GM19468 (cell line): ENCODE data around the gene ITGAE.
"Not testable (repeated sequence)": the region's sequence is repeated elsewhere in the genome, so short reads cannot be mapped to it uniquely, and the experiment has no call there.

Source experiments
- ATAC-seq: cut with Tn5 transposase; IDR thresholded peaks from one replicate; pipeline ENCODE4 v1.9.1; 2021; ENCODE audit warnings: mild to moderate bottlenecking, moderate library complexity, moderate number of reproducible peaks; ENCODE audit not compliant: unreplicated experiment; ENCODE audit errors: extremely low read depth

ITGAE gene

GRCh38 chr17:3708366-3708765 lies 92.6 kb downstream of the ITGAE start:
- ATAC-seq: no peak

- not testable (repeated sequence) for ATAC-seq
Observed at GRCh38 chr17:3705718-3705984, 95.3 kb downstream of the ITGAE start.

GRCh38 chr17:3704931-3705717 lies 95.9 kb downstream of the ITGAE start:
- ATAC-seq: no peak

GRCh38 chr17:3702041-3702539 lies 98.9 kb downstream of the ITGAE start:
- ATAC-seq: not testable (repeated sequence)

- no peak for ATAC-seq
Observed at GRCh38 chr17:3699951-3700350, 101.0 kb downstream of the ITGAE start.

GRCh38 chr17:3698139-3698538 lies 102.8 kb downstream of the ITGAE start:
- no peak for ATAC-seq

- no peak for ATAC-seq
Observed at GRCh38 chr17:3697103-3697476, 103.9 kb downstream of the ITGAE start.

GRCh38 chr17:3695723-3696411 lies 105.1 kb downstream of the ITGAE start, which contains the start of gene P2RX5:
Gene P2RX5, minus strand, starts transcription at chr17:3696155. Its CDS starts 150 bp downstream, at chr17:3696005.
- no peak for ATAC-seq

- no peak for ATAC-seq
Observed at GRCh38 chr17:3695129-3695722, 105.8 kb downstream of the ITGAE start.

- no peak for ATAC-seq
Observed at GRCh38 chr17:3693829-3694231, 107.2 kb downstream of the ITGAE start.

- no peak for ATAC-seq
Observed at GRCh38 chr17:3693141-3693540, 107.8 kb downstream of the ITGAE start.

- no peak for ATAC-seq
Observed at GRCh38 chr17:3692346-3692745, 108.6 kb downstream of the ITGAE start.

GRCh38 chr17:3691617-3692067 lies 109.3 kb downstream of the ITGAE start:
- no peak for ATAC-seq

GRCh38 chr17:3690094-3690715 lies 110.8 kb downstream of the ITGAE start:
- no peak for ATAC-seq

GRCh38 chr17:3689262-3690093 lies 111.5 kb downstream of the ITGAE start:
- ATAC-seq: no peak

- no peak for ATAC-seq
Observed at GRCh38 chr17:3688852-3689261, 112.1 kb downstream of the ITGAE start.

GRCh38 chr17:3688027-3688553 lies 112.9 kb downstream of the ITGAE start:
- no peak for ATAC-seq

- ATAC-seq: no peak
Observed at GRCh38 chr17:3685174-3685573, 115.8 kb downstream of the ITGAE start.

- ATAC-seq: no peak
Observed at GRCh38 chr17:3683054-3683511, 117.9 kb downstream of the ITGAE start.
